Metanephros (tissue), 1 donor: Measurements from ENCODE around the gene THOC5. TPM values are rescaled to one million over a fixed set of nuclear protein-coding genes. Genes with fewer than 3 reads are reported as not detected.

Experiments
- total RNA-seq: library from RNA; depleted of rRNA; stranded (reverse); fragments of >200 nt; gene quantifications from one replicate; pipeline ENCODE4 v1.2.3, GENCODE V29; 2014

THOC5 gene
- 30.5 TPM for total RNA-seq

DNA sequence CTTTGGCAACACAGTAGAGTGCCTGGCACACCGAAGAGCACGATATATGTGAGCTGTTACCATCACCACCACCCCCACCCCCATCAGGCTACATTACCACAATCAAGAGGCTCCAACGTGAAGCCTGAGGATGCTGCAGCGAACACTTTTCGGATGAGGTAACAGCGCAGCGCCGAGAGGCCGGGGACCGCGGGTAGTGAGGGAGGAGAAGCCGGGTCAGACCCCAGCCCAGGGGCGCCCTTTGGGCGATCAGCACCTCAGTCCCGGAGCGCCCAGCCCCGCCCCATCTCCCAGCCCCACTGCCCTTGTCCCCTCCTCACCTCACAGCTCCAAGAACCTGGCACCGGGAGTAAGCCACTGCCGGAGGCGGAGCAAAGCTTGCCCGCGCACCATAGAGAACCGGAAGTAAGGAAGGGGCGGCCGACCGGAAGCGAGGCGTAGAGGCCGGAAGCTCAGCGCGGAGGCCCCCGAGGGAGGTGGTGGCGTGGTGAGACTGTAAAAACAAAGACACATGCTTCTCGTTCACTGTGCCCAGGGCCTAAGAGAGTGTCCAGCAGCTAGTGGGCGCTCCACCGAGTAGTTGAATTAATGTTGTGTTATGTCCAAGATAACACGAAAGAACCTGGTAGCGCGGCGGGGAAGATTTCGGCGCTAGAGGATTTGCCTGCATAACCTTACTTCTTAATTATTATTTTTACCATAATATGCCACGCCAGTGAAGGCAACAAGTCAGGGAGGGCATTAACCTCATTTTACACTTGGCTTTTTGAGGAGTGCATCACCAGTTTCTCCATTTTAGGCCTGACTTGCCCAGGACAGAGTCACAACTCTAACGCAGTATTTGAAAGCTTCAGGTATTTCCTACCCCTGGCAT is at the start of gene THOC5:
Gene THOC5, minus strand, starts transcription at position 407 of the 874 bp plus-strand sequence. CDS start 4,610 bp downstream, outside the sequence.

DNA sequence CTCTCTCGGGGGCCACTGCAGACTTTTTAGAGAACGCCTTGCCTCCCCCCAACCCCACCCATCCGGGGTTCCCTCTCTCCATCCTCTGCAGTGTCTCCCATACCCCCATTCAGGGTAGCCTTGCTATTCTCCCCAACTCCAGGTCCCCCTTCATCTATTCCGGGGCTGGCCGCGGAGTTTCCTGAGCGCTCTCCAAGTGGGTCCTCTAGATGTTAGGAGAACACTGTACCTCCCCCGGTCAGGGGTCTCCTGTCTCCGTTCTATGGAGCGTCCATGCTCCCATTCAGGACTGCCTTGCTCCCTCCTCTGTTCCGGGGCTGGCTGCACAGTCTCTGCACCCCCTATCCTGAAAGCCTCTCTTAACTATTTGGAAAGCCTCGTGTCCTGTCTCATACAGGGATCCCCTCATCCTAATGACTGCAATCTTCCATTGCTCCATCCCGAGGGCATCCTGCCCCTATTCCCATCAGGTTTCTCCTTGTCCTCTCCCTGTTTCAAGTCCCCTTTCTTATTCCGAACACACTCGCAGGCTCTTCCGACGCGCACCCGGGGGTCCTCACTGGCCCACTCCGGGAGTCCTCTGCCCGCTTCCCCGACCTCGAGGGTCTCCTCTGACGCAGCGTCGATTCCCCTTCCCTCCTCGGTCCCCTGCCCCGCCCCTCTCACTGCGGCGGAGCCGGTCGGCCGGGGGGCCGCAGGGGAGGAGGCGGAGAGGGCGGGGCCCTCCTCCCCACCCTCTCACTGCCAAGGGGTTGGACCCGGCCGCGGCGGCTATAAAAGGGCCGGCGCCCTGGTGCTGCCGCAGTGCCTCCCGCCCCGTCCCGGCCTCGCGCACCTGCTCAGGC is 73.9 kb downstream of the THOC5 start, which contains the start of gene NEFH:
Gene NEFH, plus strand, starts transcription at position 802 of the 845 bp plus-strand sequence. CDS start 45 bp downstream, outside the sequence.

Other genes starting within 250 kb of the THOC5 start
- gene GAS2L1, start 247.1 kb downstream of the THOC5 start, total RNA-seq, result 8.9 TPM
- gene RASL10A, start 238.1 kb downstream of the THOC5 start, total RNA-seq, result 1.3 TPM
- gene AP1B1, start 165.2 kb downstream of the THOC5 start, total RNA-seq, result 57.2 TPM
- gene RFPL1, start 115.2 kb downstream of the THOC5 start, total RNA-seq, result not detected
- gene NEFH, start 73.5 kb downstream of the THOC5 start, total RNA-seq, result 1.6 TPM
- gene NIPSNAP1, start 27.4 kb upstream of the THOC5 start, total RNA-seq, result 101 TPM
- 37.5 TPM for gene NF2, start 49.9 kb upstream of the THOC5 start, total RNA-seq
- not detected for gene CABP7, start 166.2 kb upstream of the THOC5 start, total RNA-seq
- gene ZMAT5, start 213.2 kb upstream of the THOC5 start, total RNA-seq, result 20.7 TPM
- 119 TPM for gene UQCR10, start 213.6 kb upstream of the THOC5 start, total RNA-seq